HepG2 (cell line): Measurements from ENCODE around the gene CEP104. TPM values are rescaled to one million over a fixed set of nuclear protein-coding genes. Genes with fewer than 3 reads are reported as not detected.
A peak's percentile ranks its signal among the peaks of the same experiment; 100 is the strongest.

ENCODE experiments used
- KDM3A ChIP-seq: IDR thresholded peaks from 2 replicates; pipeline ENCODE4 v1.6.1; 2018; ENCODE audit warnings: low read depth, missing compliant biosample characterization
- KDM5A ChIP-seq: fragments of 200-600 bp; sonication (generic); IDR thresholded peaks from 2 replicates; pipeline ENCODE4 v1.7.0; 2018; ENCODE audit warnings: antibody characterized with exemption, mild to moderate bottlenecking, low read length, borderline replicate concordance
- LBX2 ChIP-seq: sonication (generic); formaldehyde crosslinking; IDR thresholded peaks from 2 replicates; pipeline ENCODE4 v1.5.0; 2020; ENCODE audit warnings: missing genetic modification reagents, mild to moderate bottlenecking, borderline replicate concordance
- LCORL ChIP-seq, 2 experiments: fragments of 450-650 bp in 1 of 2; sonication (generic) in 1 of 2; formaldehyde crosslinking in 1 of 2; IDR thresholded peaks; 2 replicates each; pipeline versions ENCODE4 v1.5.0 to v1.6.1; 2017 to 2020; ENCODE audit warnings: antibody characterized with exemption in 1 of 2, missing genetic modification reagents in 1 of 2
- MED8 ChIP-seq: sonication (generic); formaldehyde crosslinking; IDR thresholded peaks from 2 replicates; pipeline ENCODE4 v1.8.1; 2023; ENCODE audit warnings: mild to moderate bottlenecking, missing genetic modification reagents; ENCODE audit not compliant: insufficient replicate concordance
- MTA1 ChIP-seq: sonication (generic); formaldehyde crosslinking; IDR thresholded peaks from 2 replicates; pipeline ENCODE4 v1.4.0; 2020; ENCODE audit warnings: missing genetic modification reagents, mild to moderate bottlenecking, borderline replicate concordance
- PCBP1 ChIP-seq: fragments of 200-400 bp; formaldehyde crosslinking; IDR thresholded peaks from 2 replicates; pipeline ENCODE4 v1.6.1; 2017; ENCODE audit warnings: mild to moderate bottlenecking, low read depth, low read length, borderline replicate concordance
- PHF8 ChIP-seq: sonication (generic); formaldehyde crosslinking; IDR thresholded peaks from 2 replicates; pipeline ENCODE4 v1.5.0; 2020; ENCODE audit warnings: missing genetic modification reagents
- SALL1 ChIP-seq: sonication (generic); formaldehyde crosslinking; IDR thresholded peaks from 2 replicates; pipeline ENCODE4 v1.8.0; 2022; ENCODE audit warnings: mild to moderate bottlenecking, missing genetic modification reagents
- SMAD1 ChIP-seq: sonication (generic); formaldehyde crosslinking; IDR thresholded peaks from 2 replicates; pipeline ENCODE4 v1.4.0; 2020; ENCODE audit warnings: missing genetic modification reagents, low read depth, mild to moderate bottlenecking, borderline replicate concordance
- SMYD3 ChIP-seq: sonication (generic); formaldehyde crosslinking; IDR thresholded peaks from 2 replicates; pipeline ENCODE4 v1.8.1; 2023; ENCODE audit warnings: mild to moderate bottlenecking, missing genetic modification reagents
- SOX13 ChIP-seq, 3 experiments: fragments of 450-650 bp in 1 of 3; sonication (generic) in 1 of 3; formaldehyde crosslinking in 1 of 3; IDR thresholded peaks in 2 of 3; conservative IDR thresholded peaks in 1 of 3; 2 replicates each; pipeline versions ENCODE4 v1.5.0 to v1.6.1; 2016 to 2020; ENCODE audit warnings: antibody characterized with exemption in 1 of 3, mild to moderate bottlenecking in 1 of 3, missing compliant biosample characterization in 1 of 3, missing genetic modification reagents in 1 of 3, moderate library complexity in 1 of 3
- SYNCRIP ChIP-seq: fragments of 200-400 bp; formaldehyde crosslinking; IDR thresholded peaks from 2 replicates; pipeline ENCODE4 v1.6.1; 2018; ENCODE audit warnings: mild to moderate bottlenecking, low read depth, low read length; ENCODE audit not compliant: insufficient read depth
- ZNF33B ChIP-seq: sonication (generic); formaldehyde crosslinking; IDR thresholded peaks from 2 replicates; pipeline ENCODE4 v1.5.1; 2020; ENCODE audit warnings: mild to moderate bottlenecking, missing genetic modification reagents
- ZNF367 ChIP-seq: sonication (generic); formaldehyde crosslinking; IDR thresholded peaks from 2 replicates; pipeline ENCODE4 v1.4.0; 2020; ENCODE audit warnings: missing genetic modification reagents, borderline replicate concordance
- ZNF446 ChIP-seq: sonication (generic); formaldehyde crosslinking; IDR thresholded peaks from 2 replicates; pipeline ENCODE4 v1.5.0; 2020; ENCODE audit warnings: mild to moderate bottlenecking, missing genetic modification reagents
- ZNF451 ChIP-seq: sonication (generic); formaldehyde crosslinking; IDR thresholded peaks from 2 replicates; pipeline ENCODE4 v1.5.0; 2020; ENCODE audit warnings: mild to moderate bottlenecking, missing genetic modification reagents
- ZNF558 ChIP-seq: sonication (generic); formaldehyde crosslinking; IDR thresholded peaks from 2 replicates; pipeline ENCODE4 v1.9.0; 2022; ENCODE audit warnings: mild to moderate bottlenecking, missing genetic modification reagents, borderline replicate concordance
- ZNF768 ChIP-seq: sonication (generic); formaldehyde crosslinking; IDR thresholded peaks from 2 replicates; pipeline ENCODE4 v1.4.0; 2020; ENCODE audit warnings: missing genetic modification reagents
- ZNF770 ChIP-seq: sonication (generic); formaldehyde crosslinking; IDR thresholded peaks from 2 replicates; pipeline ENCODE4 v1.5.0; 2020; ENCODE audit warnings: mild to moderate bottlenecking, missing genetic modification reagents
- polyA plus RNA-seq, 8 experiments: library from polyadenylated mRNA; depleted of rRNA in 3 of 8; stranded (reverse) in 7 of 8; unstranded in 1 of 8; fragments of >200 nt; fragmentation: Illumina TruSeq in 4 of 8; extraction: Trizol in 4 of 8; gene quantifications; 2 replicates each; pipeline versions ENCODE4 v1.2.1 to v1.2.3, GENCODE V29; 2011 to 2016; ENCODE audit warnings: low read depth in 4 of 8, missing spikeins in 1 of 8, mixed read lengths in 1 of 8; ENCODE audit not compliant: insufficient read depth in 1 of 8
- total RNA-seq, 5 experiments: library from RNA; depleted of rRNA; stranded (reverse); fragments of >200 nt; fragmentation: Illumina TruSeq; extraction: Trizol; gene quantifications; 2 replicates each; pipeline ENCODE4 v1.2.3, GENCODE V29; 2016; ENCODE audit warnings: low read depth in 1 of 5
- TF ChIP-seq, protein P1 (sequence below): sonication (generic); formaldehyde crosslinking; IDR thresholded peaks from 2 replicates; pipeline ENCODE4 v1.8.1; 2023; ENCODE audit warnings: mild to moderate bottlenecking, missing genetic modification reagents
- TF ChIP-seq, protein P2 (sequence below): sonication (generic); formaldehyde crosslinking; IDR thresholded peaks from 2 replicates; pipeline ENCODE4 v1.8.0; 2023; ENCODE audit warnings: mild to moderate bottlenecking, missing genetic modification reagents

The CEP104 gene
- total and polyA plus RNA-seq, 2 of the 13 experiments (the other 11 are each of a cell fraction or from before 2014, with no cell fraction given): 20.4 to 30.1 TPM

DNA sequence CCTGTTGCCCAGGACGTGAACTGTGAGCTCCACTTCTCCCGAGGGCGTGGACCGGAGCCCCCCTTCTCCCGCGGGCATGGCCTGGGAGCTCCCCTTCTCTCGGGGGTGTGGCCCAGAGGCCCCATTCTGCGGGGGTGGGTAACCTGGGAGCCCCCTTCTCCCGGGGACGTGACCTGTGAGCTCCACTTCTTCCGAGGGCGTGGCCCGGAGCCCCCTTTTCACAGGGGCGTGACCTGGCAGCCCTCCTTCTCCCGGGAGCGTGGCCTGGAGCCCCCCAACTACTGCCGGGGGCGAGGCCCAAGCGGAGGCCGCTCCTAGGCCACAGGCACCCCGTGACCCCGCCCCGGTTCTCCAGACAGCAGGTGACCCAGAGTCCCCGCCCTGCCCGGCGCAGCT lies 42.7 kb upstream of the CEP104 start (continued):
- 0 out of 2 replicates have a peak, but pooled peaks have one; percentile 58 for TF ChIP-seq KDM5A
- TF ChIP-seq SMAD1 (CRISPR knock-in tag): 0 out of 2 replicates have a peak, but pooled peaks have one; percentile 32
- no peak for TF ChIP-seq SYNCRIP
- no peak for TF ChIP-seq ZNF367 (CRISPR knock-in tag)
- TF ChIP-seq, protein P1, sequence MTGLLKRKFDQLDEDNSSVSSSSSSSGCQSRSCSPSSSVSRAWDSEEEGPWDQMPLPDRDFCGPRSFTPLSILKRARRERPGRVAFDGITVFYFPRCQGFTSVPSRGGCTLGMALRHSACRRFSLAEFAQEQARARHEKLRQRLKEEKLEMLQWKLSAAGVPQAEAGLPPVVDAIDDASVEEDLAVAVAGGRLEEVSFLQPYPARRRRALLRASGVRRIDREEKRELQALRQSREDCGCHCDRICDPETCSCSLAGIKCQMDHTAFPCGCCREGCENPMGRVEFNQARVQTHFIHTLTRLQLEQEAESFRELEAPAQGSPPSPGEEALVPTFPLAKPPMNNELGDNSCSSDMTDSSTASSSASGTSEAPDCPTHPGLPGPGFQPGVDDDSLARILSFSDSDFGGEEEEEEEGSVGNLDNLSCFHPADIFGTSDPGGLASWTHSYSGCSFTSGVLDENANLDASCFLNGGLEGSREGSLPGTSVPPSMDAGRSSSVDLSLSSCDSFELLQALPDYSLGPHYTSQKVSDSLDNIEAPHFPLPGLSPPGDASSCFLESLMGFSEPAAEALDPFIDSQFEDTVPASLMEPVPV: peak; percentile 48; the same call in 1 of the 2 replicates
- TF ChIP-seq SALL1: peak; percentile 5; the same call in 1 of the 2 replicates
- TF ChIP-seq ZNF33B (CRISPR knock-in tag): 0 out of 2 replicates have a peak, but pooled peaks have one; percentile 23
- TF ChIP-seq ZNF770 (CRISPR knock-in tag): peak; percentile 61; the same call in 1 of the 2 replicates
- peak; percentile 29; the same call in 1 of the 2 replicates for TF ChIP-seq ZNF451 (CRISPR knock-in tag)
- TF ChIP-seq ZNF558 (CRISPR knock-in tag): no peak
- no peak; the same call in 1 of the 2 replicates for TF ChIP-seq ZNF768 (CRISPR knock-in tag)
- TF ChIP-seq LBX2 (CRISPR knock-in tag): no peak
- 0 out of 2 replicates have a peak, but pooled peaks have one; percentile 25 for TF ChIP-seq PCBP1
- TF ChIP-seq MTA1 (CRISPR knock-in tag): 0 out of 2 replicates have a peak, but pooled peaks have one; percentile 11
- 0 out of 2 replicates have a peak, but pooled peaks have one; percentile 4 for TF ChIP-seq SOX13 (IDR thresholded peaks at IDR 0.05)
- TF ChIP-seq SOX13 (CRISPR knock-in tag; conservative IDR thresholded peaks at IDR 0.05 in 1 of 2, IDR thresholded peaks at IDR 0.05 in 1 of 2): no peak
- TF ChIP-seq SMYD3 (CRISPR knock-in tag): no peak
- TF ChIP-seq, protein P2, sequence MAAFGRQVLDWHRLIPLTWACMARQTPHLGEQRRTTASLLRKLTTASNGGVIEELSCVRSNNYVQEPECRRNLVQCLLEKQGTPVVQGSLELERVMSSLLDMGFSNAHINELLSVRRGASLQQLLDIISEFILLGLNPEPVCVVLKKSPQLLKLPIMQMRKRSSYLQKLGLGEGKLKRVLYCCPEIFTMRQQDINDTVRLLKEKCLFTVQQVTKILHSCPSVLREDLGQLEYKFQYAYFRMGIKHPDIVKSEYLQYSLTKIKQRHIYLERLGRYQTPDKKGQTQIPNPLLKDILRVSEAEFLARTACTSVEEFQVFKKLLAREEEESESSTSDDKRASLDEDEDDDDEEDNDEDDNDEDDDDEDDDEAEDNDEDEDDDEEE (CRISPR knock-in tag): peak; percentile 80; the same call in 1 of the 2 replicates
- TF ChIP-seq KDM3A (CRISPR knock-in tag): peak; percentile 24; the same call in 1 of the 2 replicates
- TF ChIP-seq LCORL (IDR thresholded peaks at IDR 0.05): no peak
- peak; percentile 30; the same call in 1 of the 2 replicates for TF ChIP-seq LCORL (CRISPR knock-in tag; IDR thresholded peaks at IDR 0.05)
- TF ChIP-seq PHF8 (CRISPR knock-in tag): peak; percentile 84; the same call in 1 of the 2 replicates
- TF ChIP-seq MED8 (CRISPR knock-in tag): peak; percentile 13
- 0 out of 2 replicates have a peak, but pooled peaks have one; percentile 60 for TF ChIP-seq ZNF446 (CRISPR knock-in tag)
